Suprapubic skin (tissue), 4 donors: ENCODE results near the gene RFC2. TPM values are rescaled to one million over a fixed set of nuclear protein-coding genes. Genes with fewer than 3 reads are reported as not detected.
"Not testable (repeated sequence)": the region's sequence is repeated elsewhere in the genome, so short reads cannot be mapped to it uniquely, and the experiment has no call there.

Source experiments
- DNase-seq, 2 donors: peaks; one replicate each; pipeline ENCODE4 v3.0.0-alpha.2; 2019; ENCODE audit warnings: low spot score in 2 of 2
- H3K27ac ChIP-seq: fragments of 200-600 bp; sonication (generic); one replicate; pipeline ENCODE4 v1.5.1; 2019
- H3K27me3 ChIP-seq: fragments of 200-600 bp; sonication (generic); one replicate; pipeline ENCODE4 v1.5.1; 2019
- H3K36me3 ChIP-seq: fragments of 200-600 bp; sonication (generic); one replicate; pipeline ENCODE4 v1.5.1; 2019
- H3K4me1 ChIP-seq: fragments of 200-600 bp; sonication (generic); one replicate; pipeline ENCODE4 v1.5.1; 2019
- H3K4me3 ChIP-seq: fragments of 200-600 bp; sonication (generic); one replicate; pipeline ENCODE4 v1.5.1; 2019; ENCODE audit warnings: mild to moderate bottlenecking
- H3K9me3 ChIP-seq: fragments of 200-600 bp; sonication (generic); one replicate; pipeline ENCODE4 v1.5.1; 2019
- CTCF ChIP-seq, 2 donors: fragments of 200-600 bp in 1 of 2; fragments of 450-650 bp in 1 of 2; sonication (generic) in 1 of 2; IDR thresholded peaks; one replicate each; pipeline ENCODE4 v1.5.1; 2016 to 2019; ENCODE audit warnings: antibody characterized with exemption in 2 of 2, mild to moderate bottlenecking in 1 of 2, moderate library complexity in 1 of 2
- EP300 ChIP-seq: sonication (generic); formaldehyde crosslinking; IDR thresholded peaks from one replicate; pipeline ENCODE4 v1.6.1; 2017; ENCODE audit warnings: antibody characterized with exemption
- POLR2A ChIP-seq, 2 donors: fragments of 450-650 bp; IDR thresholded peaks; one replicate each; pipeline ENCODE4 v1.6.1; 2017; ENCODE audit warnings: antibody characterized with exemption in 2 of 2, mild to moderate bottlenecking in 2 of 2, moderate library complexity in 2 of 2
- POLR2AphosphoS5 ChIP-seq, 3 donors: sonication (generic); formaldehyde crosslinking; IDR thresholded peaks; one replicate each; pipeline ENCODE4 v1.6.1; 2017; ENCODE audit warnings: antibody characterized with exemption in 3 of 3
- WGBS: methylation state at CpG from one replicate; pipeline ENCODE4 v1.1.5; 2018; 5-methylcytosine and 5-hydroxymethylcytosine counted together
- total RNA-seq, 4 donors: library from RNA; depleted of rRNA; stranded (reverse); fragments of >200 nt; gene quantifications; one replicate each; pipeline ENCODE4 v1.1.0, GENCODE V29; 2016

RFC2 gene
- total RNA-seq, 4 donors from 2014 or later, result 15.0 to 17.2 (median 16.4) TPM

GRCh38 chr7:74230446-74231231, 23.6 kb downstream of the RFC2 start:
- no peaks in the 10 kb centered on the region for H3K9me3 ChIP-seq
- WGBS, result 92% methylated on average over 15 of the region's 15 CpGs
- no peaks in the 10 kb centered on the region for H3K4me1 ChIP-seq
- peaks cover 75% of the 10 kb centered on the region for H3K36me3 ChIP-seq
- TF ChIP-seq POLR2AphosphoS5 (IDR thresholded peaks at IDR 0.05), result no peak
- TF ChIP-seq EP300, result no peak
- TF ChIP-seq CTCF (IDR thresholded peaks at IDR 0.05), result no peak
- TF ChIP-seq POLR2A (IDR thresholded peaks at IDR 0.05), result no peak
- H3K27me3 ChIP-seq, result no peaks in the 10 kb centered on the region
- no peak overlapping the region for H3K4me3 ChIP-seq
- no peak overlapping the region for H3K27ac ChIP-seq
- no peak for DNase-seq

- Histone ChIP-seq H3K27ac (no peak overlapping the region), H3K4me3 (no peak overlapping the region), H3K9me3 (no peaks in the 10 kb centered on the region), H3K27me3 (no peaks in the 10 kb centered on the region), H3K36me3 (peaks cover 70% of the 10 kb centered on the region), H3K4me1 (no peaks in the 10 kb centered on the region)
- WGBS, result 90% methylated on average over 9 of the region's 9 CpGs
- TF ChIP-seq CTCF (IDR thresholded peaks at IDR 0.05) (no peak), EP300 (no peak), POLR2AphosphoS5 (IDR thresholded peaks at IDR 0.05) (no peak), POLR2A (IDR thresholded peaks at IDR 0.05) (no peak)
- no peak for DNase-seq
Observed at GRCh38 chr7:74228951-74229900, 25.0 kb downstream of the RFC2 start.

GRCh38 chr7:74226633-74227032, 27.6 kb downstream of the RFC2 start:
- no peaks in the 10 kb centered on the region for H3K27me3 ChIP-seq
- H3K27ac ChIP-seq, result no peak overlapping the region
- WGBS, result 89% methylated on average over 5 of the region's 5 CpGs
- DNase-seq, result no peak
- TF ChIP-seq EP300 (no peak), CTCF (IDR thresholded peaks at IDR 0.05) (no peak), POLR2AphosphoS5 (IDR thresholded peaks at IDR 0.05) (no peak), POLR2A (IDR thresholded peaks at IDR 0.05) (no peak)
- H3K9me3 ChIP-seq, result no peaks in the 10 kb centered on the region
- no peak overlapping the region for H3K4me3 ChIP-seq
- peaks cover 2% of the 10 kb centered on the region for H3K4me1 ChIP-seq
- peaks cover 45% of the 10 kb centered on the region for H3K36me3 ChIP-seq

GRCh38 chr7:74225400-74225799, 28.8 kb downstream of the RFC2 start:
- WGBS, result 94% methylated on average over 9 of the region's 12 CpGs
- TF ChIP-seq POLR2AphosphoS5 (IDR thresholded peaks at IDR 0.05) (no peak), POLR2A (IDR thresholded peaks at IDR 0.05) (no peak), EP300 (no peak), CTCF (IDR thresholded peaks at IDR 0.05) (no peak)
- DNase-seq, result no peak
- H3K27me3 ChIP-seq, result no peaks in the 10 kb centered on the region
- H3K4me3 ChIP-seq, result no peak overlapping the region
- H3K36me3 ChIP-seq, result peaks cover 34% of the 10 kb centered on the region
- H3K9me3 ChIP-seq, result no peaks in the 10 kb centered on the region
- H3K27ac ChIP-seq, result no peak overlapping the region
- peaks cover 2% of the 10 kb centered on the region for H3K4me1 ChIP-seq

- not testable (repeated sequence) for H3K27ac ChIP-seq, H3K4me1 ChIP-seq, H3K4me3 ChIP-seq, H3K27me3 ChIP-seq, H3K9me3 ChIP-seq, DNase-seq
- WGBS, result 97% methylated on average over 9 of the region's 13 CpGs
- H3K36me3 ChIP-seq, result peaks cover 31% of the 10 kb centered on the region
Observed at GRCh38 chr7:74224907-74225306, 29.3 kb downstream of the RFC2 start.
